Activated T-helper 1 cell treated with anti-CD3 and anti-CD28 coated beads, Interleukin-2, amount 50 U/mL, for 16 hours (primary cell): ENCODE results near the gene S100A3.
"Not testable (repeated sequence)": the region's sequence is repeated elsewhere in the genome, so short reads cannot be mapped to it uniquely, and the experiment has no call there.

ENCODE experiments used
- DNase-seq, 2 donors: peaks; one replicate each; pipeline ENCODE4 v3.0.0-alpha.2; 2020; ENCODE audit warnings: low read depth in 1 of 2, low spot score in 1 of 2

S100A3 gene, protein sequence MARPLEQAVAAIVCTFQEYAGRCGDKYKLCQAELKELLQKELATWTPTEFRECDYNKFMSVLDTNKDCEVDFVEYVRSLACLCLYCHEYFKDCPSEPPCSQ

DNA sequence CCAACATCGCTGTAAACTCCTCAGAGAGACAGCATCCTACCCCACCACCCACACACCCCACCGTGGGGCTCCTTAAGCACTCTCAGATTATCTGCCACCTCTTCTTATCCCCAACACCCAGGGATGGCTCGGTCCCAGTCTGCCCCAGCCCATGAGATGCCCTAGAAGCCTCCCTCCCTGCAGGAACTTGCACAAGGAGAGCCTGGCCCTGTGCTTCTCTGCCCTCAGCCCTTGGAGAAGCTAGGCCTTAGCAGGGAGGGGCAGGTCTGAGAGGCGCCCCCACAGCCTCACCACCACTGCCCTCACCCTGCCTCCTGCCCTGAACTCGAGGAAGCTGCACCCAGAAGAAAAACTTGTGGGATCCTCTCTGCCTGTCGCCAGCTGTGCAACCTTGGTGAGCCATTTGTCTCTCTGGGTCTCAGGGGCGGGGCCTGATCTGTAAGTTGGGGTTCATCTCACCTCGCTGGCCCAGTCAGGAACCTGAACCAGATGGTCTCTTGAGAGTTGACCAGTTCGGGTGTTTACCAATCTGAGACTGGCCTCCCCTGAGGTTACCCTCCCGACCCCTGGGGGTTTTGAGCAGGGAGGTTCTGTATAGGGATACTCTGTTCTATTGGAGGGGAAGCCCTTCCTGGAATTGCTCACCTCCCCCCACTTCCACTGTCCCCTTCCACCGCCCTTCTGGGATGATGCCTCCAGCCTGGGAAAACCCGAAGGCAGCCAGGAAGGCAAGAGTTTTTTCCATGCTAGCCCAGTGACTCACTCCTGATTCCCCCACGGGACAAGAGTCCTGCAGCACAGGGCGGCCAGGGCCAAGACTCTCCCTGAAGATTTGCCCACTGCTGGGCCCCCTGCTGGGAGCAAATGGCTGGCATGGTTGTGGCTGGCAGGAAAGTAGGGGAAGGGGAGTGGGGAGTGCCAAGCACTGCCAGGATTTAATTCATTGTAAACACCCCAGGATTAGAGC lies at the start of gene S100A3:
TSS of gene S100A3 (minus strand) at position 537 of the 967 bp plus-strand sequence. CDS start 773 bp downstream, outside the sequence.
- no peak for DNase-seq

DNA sequence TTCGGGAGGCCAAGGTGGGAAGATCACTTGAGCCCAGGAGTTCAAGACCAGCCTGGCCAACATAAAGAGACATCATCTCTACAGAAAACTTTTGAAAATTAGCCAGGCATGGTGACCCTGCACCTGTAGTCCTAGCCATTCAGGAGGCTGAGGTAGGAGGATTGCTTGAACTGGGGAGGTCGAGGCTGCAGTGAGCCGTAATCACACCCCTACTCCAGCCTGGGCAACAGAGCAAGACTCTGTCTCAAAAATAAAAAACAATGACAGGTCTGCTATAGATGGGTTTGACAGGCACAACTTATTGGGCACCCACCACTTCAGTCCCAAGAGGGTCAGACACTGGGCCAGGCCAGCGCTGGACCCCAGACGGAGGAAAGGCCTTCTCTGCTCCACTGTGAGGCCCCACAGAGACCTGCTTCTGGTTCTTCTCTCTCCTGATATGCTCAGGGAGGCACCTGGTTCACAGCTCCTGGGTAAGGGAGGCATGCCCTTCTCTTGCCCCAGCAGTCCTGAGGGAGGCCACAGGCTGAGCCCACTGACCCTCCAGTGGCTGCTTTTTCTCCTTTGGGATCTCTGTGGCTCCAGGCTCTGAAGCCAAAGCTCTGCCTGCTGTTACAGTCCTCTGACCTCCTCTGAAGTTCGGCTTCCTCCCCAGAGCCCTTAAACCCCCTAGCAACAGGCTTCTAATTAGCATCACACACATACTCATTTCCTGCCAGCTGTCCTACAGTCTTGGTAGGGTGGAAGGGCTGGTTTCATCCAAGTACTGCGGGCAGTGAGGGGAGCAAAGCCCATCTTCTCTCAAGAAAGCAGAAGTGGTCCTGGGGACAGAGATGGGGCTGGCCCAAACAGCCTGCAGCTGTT lies 49.5 kb upstream of the S100A3 start:
- no peak for DNase-seq

DNA sequence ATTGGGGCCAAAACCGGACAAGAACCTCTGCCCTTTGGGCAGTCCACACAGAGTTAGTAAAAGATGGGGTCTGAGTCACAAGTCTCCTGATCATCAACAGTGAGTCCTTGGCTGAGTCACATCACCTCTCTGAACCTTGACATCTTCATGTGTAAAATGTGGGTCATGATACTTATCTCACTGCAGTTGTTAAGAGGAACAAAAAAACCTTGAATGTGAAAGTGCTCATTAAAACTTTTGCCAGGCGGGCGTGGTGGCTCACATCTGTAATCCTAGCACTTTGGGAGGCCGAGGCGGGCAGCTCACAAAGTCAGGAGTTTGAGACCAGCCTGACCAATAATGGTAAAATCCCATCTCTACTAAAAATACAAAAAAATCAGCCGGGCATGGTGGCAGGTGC lies 48.1 kb upstream of the S100A3 start:
- DNase-seq, result no peak

DNA sequence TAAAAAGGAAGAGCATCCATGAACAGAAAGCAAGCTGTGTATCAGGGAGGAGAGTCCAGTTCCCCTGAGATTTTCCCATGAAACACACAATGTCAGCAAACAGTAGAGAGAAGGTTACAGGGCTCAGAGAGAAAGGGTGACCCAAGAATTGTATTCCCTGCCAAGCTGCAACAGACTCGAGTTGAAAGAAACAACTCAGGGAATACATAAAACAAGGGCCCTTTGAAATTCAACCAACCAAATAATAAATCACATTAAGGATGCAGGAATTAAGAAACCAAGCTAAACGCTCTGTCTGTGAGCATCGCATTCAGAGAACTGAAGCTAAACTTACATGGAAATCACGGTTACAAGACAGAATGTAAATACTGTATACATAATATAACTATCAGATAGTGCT lies 43.7 kb upstream of the S100A3 start:
- DNase-seq, result no peak

DNA sequence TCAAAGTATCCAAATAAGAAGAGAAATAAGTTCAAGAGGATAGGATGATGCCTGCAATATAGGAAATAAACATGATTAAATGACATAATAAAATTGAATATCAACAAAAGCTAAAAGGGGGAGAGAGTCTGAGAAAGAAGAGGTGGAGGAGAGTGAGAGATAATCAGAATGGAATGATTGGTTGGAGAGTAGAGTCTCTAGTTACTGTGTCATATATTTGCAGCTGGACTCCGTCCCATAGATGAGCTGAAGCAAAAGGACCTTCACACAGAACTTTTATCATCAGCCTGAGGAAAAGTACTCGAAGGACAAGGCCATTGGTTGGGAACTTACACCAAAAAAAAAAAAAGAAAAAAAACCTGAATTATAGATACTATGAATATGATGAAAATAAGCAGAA lies 39.4 kb upstream of the S100A3 start:
- no peak for DNase-seq

DNA sequence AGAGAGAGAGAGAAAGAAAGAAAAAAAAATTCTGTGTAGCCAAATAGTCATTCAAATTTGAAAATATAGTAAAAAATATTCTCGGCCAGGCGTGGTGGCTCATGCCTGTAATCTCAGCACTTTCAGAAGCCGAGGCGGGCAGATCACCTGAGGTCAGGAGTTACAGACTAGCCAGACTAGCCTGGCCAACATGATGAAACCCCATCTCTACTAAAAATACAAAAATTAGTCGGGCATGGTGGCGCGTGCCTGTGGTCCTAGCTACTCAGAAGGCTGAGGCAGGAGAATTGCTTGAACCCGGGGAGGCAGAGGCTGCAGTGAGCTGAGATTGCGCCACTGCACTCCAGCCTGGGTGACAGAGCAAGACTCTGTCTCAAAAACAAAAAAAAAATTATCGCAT lies 39.0 kb upstream of the S100A3 start:
- not testable (repeated sequence) for DNase-seq

DNA sequence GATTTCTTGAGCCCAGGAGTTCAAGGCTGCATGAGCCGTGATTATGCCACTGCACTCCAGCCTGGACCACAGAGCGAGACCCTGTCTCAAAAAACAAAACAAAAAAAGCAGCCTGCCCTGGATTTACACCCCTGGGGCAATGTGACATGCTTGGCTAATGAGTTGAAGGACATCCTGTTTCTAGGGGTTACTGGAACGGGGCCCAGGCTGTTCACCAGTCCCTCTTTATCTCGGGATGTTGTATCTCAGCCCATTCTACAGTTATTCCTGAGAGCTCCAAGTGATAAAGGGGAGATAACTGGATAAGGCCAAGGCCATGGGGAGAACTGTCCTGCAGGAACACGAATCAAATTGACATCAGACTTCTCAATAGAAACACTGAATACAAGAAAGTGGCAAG lies 38.3 kb upstream of the S100A3 start:
- no peak for DNase-seq

DNA sequence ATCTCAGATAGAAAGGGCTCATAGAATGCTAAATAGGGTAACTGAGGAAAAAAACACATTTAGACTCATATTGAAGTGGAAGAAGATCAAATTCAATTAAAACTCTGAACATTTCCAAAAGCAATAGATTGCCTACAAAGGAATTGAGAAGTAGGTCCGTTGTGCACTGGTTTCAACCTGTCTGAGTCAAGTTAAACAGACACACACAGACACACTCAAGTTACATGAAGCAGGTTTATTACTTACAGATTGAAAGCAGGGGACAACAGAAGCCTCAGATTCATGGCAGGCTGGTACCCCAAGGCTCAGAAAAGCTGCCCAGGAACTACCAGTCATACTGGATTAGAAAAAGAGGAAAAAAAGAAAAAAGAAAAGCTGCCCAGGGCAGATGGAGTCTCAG lies 37.3 kb upstream of the S100A3 start:
- DNase-seq, result no peak

DNA sequence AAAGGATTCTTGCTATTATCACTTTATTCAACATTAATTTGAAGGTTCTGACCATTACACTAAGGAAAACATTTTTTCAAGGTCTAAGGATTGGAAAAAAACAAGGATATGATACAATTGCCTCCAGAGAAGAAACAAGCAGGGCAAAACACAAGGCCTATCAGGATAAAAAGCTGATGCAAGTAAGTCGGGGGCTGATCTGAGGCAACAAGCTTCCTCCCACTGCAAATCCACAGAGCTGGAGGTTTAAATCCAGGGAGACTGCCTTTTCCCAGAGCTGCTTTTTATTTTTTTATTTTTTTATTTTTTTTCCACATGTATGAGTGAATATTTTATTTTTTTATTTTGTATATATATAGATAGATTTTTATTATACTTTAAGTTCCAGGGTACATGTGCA lies 35.9 kb upstream of the S100A3 start:
- DNase-seq, result no peak

DNA sequence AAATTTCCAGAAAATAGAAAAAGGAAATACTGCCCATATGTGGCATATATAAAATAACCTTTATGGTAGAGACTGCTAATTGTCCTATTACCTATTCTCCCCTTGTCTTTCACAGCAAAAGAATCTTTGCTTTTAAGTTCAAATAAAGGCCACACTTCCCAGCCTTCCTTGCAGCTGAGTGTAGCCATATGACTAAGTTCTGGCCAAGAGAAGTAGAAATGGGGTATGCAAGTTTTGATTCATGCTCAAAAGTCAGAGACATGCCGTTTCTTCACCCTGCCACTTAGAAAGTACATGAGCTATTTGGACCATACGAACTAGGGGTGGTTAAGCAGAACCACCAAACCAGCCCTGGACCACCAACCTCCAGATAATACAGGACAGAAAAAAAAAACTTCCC lies 34.9 kb upstream of the S100A3 start:
- DNase-seq, result no peak

DNA sequence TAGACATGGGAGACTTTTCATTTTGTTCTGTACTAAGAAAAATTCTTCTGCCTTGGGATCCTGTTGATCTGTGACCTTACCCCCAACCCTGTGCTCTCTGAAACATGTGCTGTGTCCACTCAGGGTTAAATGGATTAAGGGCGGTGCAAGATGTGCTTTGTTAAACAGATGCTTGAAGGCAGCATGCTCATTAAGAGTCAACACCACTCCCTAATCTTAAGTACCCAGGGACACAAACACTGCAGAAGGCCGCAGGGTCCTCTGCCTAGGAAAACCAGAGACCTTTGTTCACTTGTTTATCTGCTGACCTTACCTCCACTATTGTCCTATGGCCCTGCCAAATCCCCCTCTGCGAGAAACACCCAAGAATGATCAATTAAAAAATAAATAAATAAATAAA lies 34.5 kb upstream of the S100A3 start:
- not testable (repeated sequence) for DNase-seq

DNA sequence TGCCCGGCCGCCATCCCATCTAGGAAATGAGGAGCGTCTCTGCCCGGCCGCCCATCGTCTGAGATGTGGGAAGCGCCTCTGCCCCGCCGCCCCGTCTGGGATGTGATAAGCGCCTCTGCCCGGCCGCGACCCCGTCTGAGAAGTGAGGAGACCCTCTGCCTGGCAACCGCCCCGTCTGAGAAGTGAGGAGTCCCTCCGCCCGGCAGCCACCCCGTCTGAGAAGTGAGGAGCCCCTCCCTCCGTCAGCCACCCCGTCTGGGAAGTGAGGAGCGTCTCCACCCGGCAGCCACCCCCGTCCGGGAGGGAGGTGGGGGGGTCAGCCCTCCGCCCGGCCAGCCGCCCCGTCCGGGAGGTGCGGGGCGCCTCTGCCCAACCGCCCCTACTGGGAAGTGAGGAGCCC lies 33.8 kb upstream of the S100A3 start:
- not testable (repeated sequence) for DNase-seq

DNA sequence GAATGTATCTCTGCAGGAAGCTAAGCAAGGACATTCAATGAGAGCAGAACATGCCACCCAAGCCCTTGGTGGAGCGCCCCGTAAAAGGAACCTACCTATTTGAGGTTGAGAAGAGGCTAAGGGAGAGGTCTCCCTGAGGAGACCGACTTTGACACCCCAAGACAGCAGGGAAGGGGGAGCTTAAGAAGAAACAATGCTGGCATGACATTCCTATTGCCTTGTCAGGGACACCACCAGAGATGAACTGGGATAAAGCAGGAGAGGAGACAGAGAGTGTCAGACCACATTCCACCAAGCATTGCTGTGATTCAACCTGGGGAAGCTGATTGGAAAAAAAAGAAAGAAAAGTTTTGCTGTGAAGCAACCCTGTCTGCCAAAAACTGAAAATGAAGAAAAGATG lies 29.9 kb upstream of the S100A3 start:
- no peak for DNase-seq

DNA sequence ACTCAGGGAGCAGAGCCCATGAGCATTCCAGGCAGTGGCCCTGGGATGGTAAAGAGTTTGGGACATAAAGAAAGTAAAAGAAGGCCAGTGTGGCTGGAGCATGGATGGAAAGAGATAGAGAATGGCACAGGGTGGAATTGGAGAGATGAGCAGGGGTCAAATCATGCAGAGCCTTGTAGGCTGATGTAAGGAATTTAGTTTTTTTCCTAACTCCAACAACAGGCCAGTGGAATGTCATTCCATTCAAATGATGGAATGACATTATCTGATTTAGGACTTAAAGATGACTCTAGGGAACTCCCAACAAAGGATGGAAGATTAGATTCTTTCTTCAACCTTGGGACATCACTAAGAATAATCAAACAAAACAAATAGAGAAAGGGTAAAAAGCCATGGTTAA lies 29.4 kb upstream of the S100A3 start:
- no peak for DNase-seq

DNA sequence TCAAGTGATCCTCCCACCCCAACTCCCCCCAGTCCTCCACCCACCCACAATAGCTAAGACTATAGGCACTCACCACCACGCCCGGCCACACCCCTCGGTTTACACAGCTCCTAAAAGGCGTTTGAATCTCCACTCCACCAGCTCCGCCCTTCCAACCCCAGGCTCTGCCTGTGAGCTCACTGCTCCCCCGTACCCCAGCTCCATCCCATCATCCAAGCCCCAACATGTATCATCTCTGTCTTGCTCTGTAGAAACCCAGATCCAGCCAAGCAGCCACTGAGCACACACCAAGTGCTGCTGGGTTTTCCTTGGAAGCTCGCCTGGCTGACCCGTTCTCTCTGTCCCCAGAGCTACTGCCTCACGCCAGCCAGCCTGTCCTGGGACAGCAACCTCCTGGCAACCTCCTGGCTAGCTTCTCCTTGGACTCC lies 28.6 kb upstream of the S100A3 start:
- no peak for DNase-seq

DNA sequence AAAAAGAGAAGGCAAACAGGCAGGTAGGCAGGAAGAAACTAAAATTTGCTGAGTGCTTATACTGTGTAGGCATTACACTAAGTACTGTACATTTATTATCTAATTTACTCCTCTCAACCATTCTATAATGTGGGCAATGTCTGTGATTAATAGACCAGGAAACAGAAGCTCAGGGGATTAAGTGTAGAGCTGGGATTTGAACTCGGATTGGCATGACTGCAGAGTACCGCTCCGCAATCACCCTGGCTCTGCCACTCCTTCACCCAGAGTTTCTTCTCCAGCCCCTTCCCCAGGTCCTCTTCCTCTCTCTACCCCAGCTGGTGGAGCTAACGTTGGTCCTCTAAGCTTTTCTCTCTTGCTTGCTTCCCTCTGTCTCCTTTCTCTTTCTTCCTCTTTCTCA lies 28.1 kb upstream of the S100A3 start:
- no peak for DNase-seq

DNA sequence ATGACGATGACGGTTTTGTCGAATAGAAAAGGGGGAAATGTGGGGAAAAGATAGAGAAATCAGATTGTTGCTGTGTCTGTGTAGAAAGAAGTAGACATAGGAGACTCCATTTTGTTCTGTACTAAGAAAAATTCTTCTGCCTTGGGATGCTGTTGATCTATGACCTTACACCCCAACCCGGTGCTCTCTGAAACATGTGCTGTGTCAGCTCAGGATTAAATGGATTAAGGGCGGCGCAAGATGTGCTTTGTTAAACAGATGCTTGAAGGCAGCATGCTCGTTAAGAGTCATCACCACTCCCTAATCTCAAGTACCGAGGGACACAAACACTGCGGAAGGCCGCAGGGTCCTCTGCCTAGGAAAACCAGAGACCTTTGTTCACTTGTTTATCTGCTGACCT lies 26.4 kb upstream of the S100A3 start:
- not testable (repeated sequence) for DNase-seq

DNA sequence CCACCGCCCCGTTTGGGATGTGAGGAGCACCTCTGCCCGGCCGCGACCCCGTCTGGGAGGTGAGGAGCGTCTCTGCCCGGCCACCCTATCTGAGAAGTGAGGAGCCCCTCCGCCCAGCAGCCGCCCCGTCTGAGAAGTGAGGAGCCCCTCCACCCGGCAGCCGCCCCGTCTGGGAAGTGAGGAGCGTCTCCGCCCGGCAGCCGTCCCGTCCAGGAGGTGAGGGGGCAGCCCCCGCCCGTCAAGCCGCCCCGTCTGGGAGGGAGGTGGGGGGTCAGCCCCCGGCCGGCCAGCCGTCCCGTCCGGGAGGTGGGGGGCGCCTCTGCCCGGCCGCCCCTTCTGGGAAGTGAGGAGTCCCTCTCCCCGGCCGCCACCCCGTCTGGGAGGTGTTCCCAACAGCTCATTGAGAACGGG lies 26.0 kb upstream of the S100A3 start:
- not testable (repeated sequence) for DNase-seq

DNA sequence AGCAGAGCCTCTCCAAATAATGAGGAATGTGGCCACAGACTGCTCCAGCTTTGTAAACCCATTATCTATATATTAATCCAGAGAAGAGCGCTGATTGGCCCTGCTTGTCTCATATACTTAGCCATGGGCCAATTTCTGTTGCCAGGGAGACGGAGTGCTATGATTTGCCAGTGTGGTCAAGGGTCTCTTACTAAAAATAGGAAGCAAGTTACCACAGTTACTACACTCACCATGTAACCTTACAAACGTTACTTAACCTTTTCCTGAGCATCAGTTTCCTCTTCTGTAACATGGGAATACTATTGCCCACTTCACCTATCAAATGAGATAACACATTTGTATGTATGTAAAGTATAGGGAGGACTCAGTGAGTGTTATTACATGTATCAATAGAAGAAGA lies 24.3 kb upstream of the S100A3 start:
- DNase-seq, result no peak

DNA sequence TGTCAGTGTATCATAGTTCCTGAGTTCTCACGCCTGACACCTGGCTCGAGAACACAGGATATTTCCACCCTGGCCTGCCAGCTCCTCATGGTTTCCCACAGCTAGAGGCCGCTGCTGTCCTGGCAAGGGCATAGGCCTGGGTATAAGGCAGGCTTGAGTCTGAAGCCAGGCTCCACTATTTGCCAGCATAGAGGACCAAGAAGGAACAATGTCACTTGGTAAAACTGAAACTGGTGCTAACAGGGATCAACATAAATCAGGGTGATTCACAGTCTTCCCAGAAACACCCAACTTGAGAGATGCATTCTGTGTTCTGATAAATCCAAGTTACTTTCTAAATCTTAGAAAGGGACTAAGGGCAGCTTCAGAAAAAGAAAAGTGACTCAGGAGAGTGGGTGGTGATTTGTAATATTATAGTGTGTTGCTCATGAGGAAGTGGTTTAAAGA lies 23.5 kb upstream of the S100A3 start:
- DNase-seq, result no peak

DNA sequence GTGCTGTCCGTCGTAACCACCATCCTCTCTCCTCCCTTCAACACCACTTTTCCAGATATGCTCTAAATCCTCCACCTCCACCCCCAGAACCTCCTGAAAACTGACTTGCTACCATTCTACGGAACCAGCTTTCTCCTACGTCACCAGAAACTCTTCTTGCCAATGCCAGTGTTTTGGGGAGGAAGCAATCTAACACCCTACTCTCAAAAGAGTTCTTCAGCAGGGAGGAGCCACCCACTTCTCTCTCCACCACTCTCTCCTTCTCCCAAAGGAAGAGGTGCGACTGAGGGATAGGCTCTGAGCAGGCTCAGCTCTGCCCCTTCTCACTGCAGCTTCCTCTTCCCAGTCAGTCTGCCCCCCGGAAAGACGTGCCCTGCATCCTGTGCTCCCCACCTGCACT lies 22.6 kb upstream of the S100A3 start:
- DNase-seq, result no peak

DNA sequence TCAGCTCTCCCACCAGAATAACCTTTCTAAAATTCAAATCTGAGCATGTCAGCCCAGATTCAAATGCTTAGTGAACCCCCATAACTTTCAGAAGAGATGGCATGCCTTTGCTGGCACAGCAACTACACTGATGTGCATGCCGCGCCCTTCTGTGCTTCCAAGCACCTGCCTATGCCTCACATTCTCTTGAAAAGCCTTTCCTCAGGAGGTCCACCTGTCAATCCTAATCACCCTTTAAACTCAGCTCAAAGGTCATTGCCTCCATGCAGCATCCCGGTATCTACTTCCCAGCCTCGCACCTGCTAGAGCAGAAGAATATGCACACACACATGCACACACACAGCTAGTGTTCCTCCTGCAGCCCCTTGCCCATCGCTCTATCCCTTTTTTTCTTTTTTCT lies 21.8 kb upstream of the S100A3 start:
- DNase-seq, result no peak
